ENCODE measurements around the gene NPTX2.

- TF ChIP-seq POLR2A (IDR thresholded peaks at IDR 0.05; ENCODE audit: low read length) (no peak), GATA1 (IDR thresholded peaks at IDR 0.05; ENCODE audit: low read depth, low read length) (no peak)
Observed at GRCh38 chr7:98628418-98628817, 11.3 kb downstream of the NPTX2 start.

Measured in erythroblast (primary cell).